Measurements from ENCODE around the gene SCN5A.

Gene SCN5A

GRCh38 chr3:38560996-38561717 lies 88.3 kb downstream of the SCN5A start:
- DNase-seq (ENCODE audit: low spot score), result no peak

- DNase-seq (ENCODE audit: low spot score), result no peak
Measured at GRCh38 chr3:38560284-38560683, 89.2 kb downstream of the SCN5A start.

- DNase-seq (ENCODE audit: low spot score), result no peak
Measured at GRCh38 chr3:38558864-38559263, 90.6 kb downstream of the SCN5A start.

GRCh38 chr3:38556640-38557358 lies 92.7 kb downstream of the SCN5A start:
- DNase-seq (ENCODE audit: low spot score), result no peak

GRCh38 chr3:38555926-38556325 lies 93.6 kb downstream of the SCN5A start:
- no peak for DNase-seq (ENCODE audit: low spot score)

GRCh38 chr3:38555149-38555840 lies 94.2 kb downstream of the SCN5A start:
- DNase-seq (ENCODE audit: low spot score), result no peak

GRCh38 chr3:38554127-38554827 lies 95.2 kb downstream of the SCN5A start:
- DNase-seq (ENCODE audit: low spot score), result no peak

- no peak for DNase-seq (ENCODE audit: low spot score)
Measured at GRCh38 chr3:38553071-38553470, 96.4 kb downstream of the SCN5A start.

GRCh38 chr3:38552364-38552763 lies 97.1 kb downstream of the SCN5A start:
- no peak for DNase-seq (ENCODE audit: low spot score)

- DNase-seq (ENCODE audit: low spot score), result no peak
Measured at GRCh38 chr3:38551026-38551832, 98.3 kb downstream of the SCN5A start.

GRCh38 chr3:38549957-38550840 lies 99.3 kb downstream of the SCN5A start:
- DNase-seq (ENCODE audit: low spot score), result no peak

GRCh38 chr3:38549486-38549885 lies 100.0 kb downstream of the SCN5A start:
- DNase-seq (ENCODE audit: low spot score), result no peak

GRCh38 chr3:38549082-38549481 lies 100.4 kb downstream of the SCN5A start:
- DNase-seq (ENCODE audit: low spot score), result no peak

- no peak for DNase-seq (ENCODE audit: low spot score)
Measured at GRCh38 chr3:38548154-38548931, 101.1 kb downstream of the SCN5A start.

GRCh38 chr3:38545983-38546382 lies 103.5 kb downstream of the SCN5A start:
- no peak for DNase-seq (ENCODE audit: low spot score)

GRCh38 chr3:38545550-38545949 lies 103.9 kb downstream of the SCN5A start:
- no peak for DNase-seq (ENCODE audit: low spot score)

GRCh38 chr3:38544926-38545325 lies 104.6 kb downstream of the SCN5A start:
- no peak for DNase-seq (ENCODE audit: low spot score)

- DNase-seq (ENCODE audit: low spot score), result no peak
Measured at GRCh38 chr3:38543586-38543985, 105.9 kb downstream of the SCN5A start.

GRCh38 chr3:38542401-38543298 lies 106.8 kb downstream of the SCN5A start:
- DNase-seq (ENCODE audit: low spot score), result no peak

Measured in CD4-positive, alpha-beta T cell treated with Interleukin-2 at 100 ng/mL for 4 hours (primary cell).